Upper lobe of right lung (tissue), 1 donor: ENCODE results near the gene CLASP1. TPM values are rescaled to one million over a fixed set of nuclear protein-coding genes. Genes with fewer than 3 reads are reported as not detected.
"Not testable (repeated sequence)": the region's sequence is repeated elsewhere in the genome, so short reads cannot be mapped to it uniquely, and the experiment has no call there.

ENCODE experiments used
- ATAC-seq: fragments of 200-7000 bp; cut with Tn5 transposase; one replicate; pipeline ENCODE4 v1.9.1; 2020; ENCODE audit warnings: mild to moderate bottlenecking, moderate library complexity
- DNase-seq: peaks from one replicate; pipeline ENCODE4 v3.0.0-alpha.2; 2020
- H3K27ac ChIP-seq: fragments of 200-600 bp; one replicate; pipeline ENCODE4 v1.8.0; 2022
- H3K27me3 ChIP-seq: fragments of 200-600 bp; one replicate; pipeline ENCODE4 v1.8.0; 2022; ENCODE audit warnings: mild to moderate bottlenecking
- H3K36me3 ChIP-seq: fragments of 200-600 bp; one replicate; pipeline ENCODE4 v1.8.0; 2022
- H3K4me1 ChIP-seq: fragments of 200-600 bp; one replicate; pipeline ENCODE4 v1.8.0; 2022
- H3K4me3 ChIP-seq: fragments of 200-600 bp; one replicate; pipeline ENCODE4 v1.8.0; 2022; ENCODE audit warnings: mild to moderate bottlenecking
- H3K9me3 ChIP-seq: fragments of 200-600 bp; one replicate; pipeline ENCODE4 v1.8.0; 2022
- CTCF ChIP-seq: fragments of 200-600 bp; IDR thresholded peaks from one replicate; pipeline ENCODE4 v1.8.0; 2022; ENCODE audit warnings: antibody characterized with exemption
- intact Hi-C: fragments of 100-400 bp; cut with DNase I; formaldehyde crosslinking; loops from one replicate; pipeline ENCODE4 v1.11.0; 2022
- total RNA-seq: library from RNA; stranded (reverse); fragmentation: NEBNext Ultra II Directional; extraction: Animal tissue kit (Norgen Biotek cat#: 25700); gene quantifications from one replicate; pipeline ENCODE4 v1.2.1, GENCODE V29; 2021
- donor health status: DM: no; HTN: yes; CAD: no; lungs with severe emphysema.

The CLASP1 gene
- total RNA-seq, 1 donor from 2014 or later = 44.5 TPM

GRCh38 chr2:121694398-121695170 is 45.3 kb upstream of the CLASP1 start:
- DNase-seq (no peak), ATAC-seq (no peak)
- no peak overlapping the region for H3K27ac ChIP-seq
- no peaks in the 10 kb centered on the region for H3K36me3 ChIP-seq
- no peak for TF ChIP-seq CTCF
- no peaks in the 10 kb centered on the region for H3K27me3 ChIP-seq
- H3K4me3 ChIP-seq = no peak overlapping the region
- intact Hi-C loops = no loop called here
- no peaks in the 10 kb centered on the region for H3K9me3 ChIP-seq
- H3K4me1 ChIP-seq = peaks cover 9% of the 10 kb centered on the region

GRCh38 chr2:121690572-121690971 is 41.3 kb upstream of the CLASP1 start:
- intact Hi-C loops = not testable (repeated sequence)

GRCh38 chr2:121690095-121690494 is 40.8 kb upstream of the CLASP1 start:
- intact Hi-C loops = no loop called here
- no peak for TF ChIP-seq CTCF
- no peak for DNase-seq
- no peaks in the 10 kb centered on the region for H3K36me3 ChIP-seq
- H3K4me3 ChIP-seq = no peak overlapping the region
- no peak overlapping the region for H3K27ac ChIP-seq
- no peaks in the 10 kb centered on the region for H3K4me1 ChIP-seq
- no peaks in the 10 kb centered on the region for H3K9me3 ChIP-seq
- no peaks in the 10 kb centered on the region for H3K27me3 ChIP-seq
- ATAC-seq = no peak

More at GRCh38 chr2:121690572-121690971, 41.3 kb upstream of the CLASP1 start:
- not testable (repeated sequence) for H3K36me3 ChIP-seq, H3K27ac ChIP-seq, H3K4me1 ChIP-seq, DNase-seq, ATAC-seq, H3K27me3 ChIP-seq, H3K9me3 ChIP-seq, H3K4me3 ChIP-seq

- ATAC-seq (no peak), DNase-seq (no peak)
- Histone ChIP-seq H3K4me1 (no peaks in the 10 kb centered on the region), H3K4me3 (no peak overlapping the region), H3K27ac (no peak overlapping the region), H3K36me3 (no peaks in the 10 kb centered on the region), H3K27me3 (no peaks in the 10 kb centered on the region), H3K9me3 (no peaks in the 10 kb centered on the region)
- peak; percentile 24 for TF ChIP-seq CTCF
- intact Hi-C loops = no loop called here
Measured at GRCh38 chr2:121689356-121689755, 40.1 kb upstream of the CLASP1 start.

GRCh38 chr2:121688820-121689219 is 39.6 kb upstream of the CLASP1 start:
- intact Hi-C loops = no loop called here
- Histone ChIP-seq H3K4me3 (no peak overlapping the region), H3K27me3 (no peaks in the 10 kb centered on the region), H3K36me3 (no peaks in the 10 kb centered on the region), H3K4me1 (no peaks in the 10 kb centered on the region), H3K9me3 (peaks cover under 1% of the 10 kb centered on the region), H3K27ac (no peak overlapping the region)
- DNase-seq (no peak), ATAC-seq (no peak)
- TF ChIP-seq CTCF = no peak

- DNase-seq = no peak
- H3K36me3 ChIP-seq = no peaks in the 10 kb centered on the region
- no peak for TF ChIP-seq CTCF
- no peak overlapping the region for H3K4me3 ChIP-seq
- no peak overlapping the region for H3K27ac ChIP-seq
- H3K9me3 ChIP-seq = peaks cover 18% of the 10 kb centered on the region
- H3K4me1 ChIP-seq = no peaks in the 10 kb centered on the region
- intact Hi-C loops = no loop called here
- no peak for ATAC-seq
- H3K27me3 ChIP-seq = no peaks in the 10 kb centered on the region
Measured at GRCh38 chr2:121686902-121687301, 37.6 kb upstream of the CLASP1 start.
